ENCODE data around the gene HSDL1.

Gene HSDL1

DNA sequence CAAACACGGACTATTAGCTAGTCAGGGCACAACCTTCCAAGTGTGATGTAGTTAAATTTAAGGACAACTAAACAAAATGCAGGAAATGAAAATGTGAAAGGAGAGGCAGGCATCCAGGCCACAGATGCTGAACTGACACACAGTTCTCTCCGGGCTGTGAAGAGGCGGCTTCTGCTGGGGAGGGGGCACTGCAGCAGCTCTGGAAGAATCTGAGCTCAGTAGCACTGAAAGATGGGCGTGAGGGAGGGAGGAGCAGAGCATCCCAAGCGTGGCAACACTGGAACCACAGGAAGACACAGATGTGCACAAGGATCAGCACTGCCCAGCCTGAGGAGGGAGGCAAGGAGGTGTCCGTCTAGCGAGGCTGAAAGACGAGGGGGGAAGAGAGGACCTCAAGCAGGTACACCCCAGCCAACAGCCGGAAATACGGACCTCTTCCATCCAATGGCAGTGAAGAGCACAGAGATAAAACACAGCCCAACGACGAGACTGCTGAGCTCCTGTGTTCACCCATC lies 39.6 kb downstream of the HSDL1 start:
- no peak for DNase-seq

- no peak for DNase-seq
These were observed 40.7 kb downstream of the HSDL1 start for GRCh38 chr16:84104231-84104630.

- no peak for DNase-seq
These were observed 41.3 kb downstream of the HSDL1 start for GRCh38 chr16:84103678-84104077.

- no peak for DNase-seq
These were observed 46.0 kb downstream of the HSDL1 start for GRCh38 chr16:84098939-84099338.

DNA sequence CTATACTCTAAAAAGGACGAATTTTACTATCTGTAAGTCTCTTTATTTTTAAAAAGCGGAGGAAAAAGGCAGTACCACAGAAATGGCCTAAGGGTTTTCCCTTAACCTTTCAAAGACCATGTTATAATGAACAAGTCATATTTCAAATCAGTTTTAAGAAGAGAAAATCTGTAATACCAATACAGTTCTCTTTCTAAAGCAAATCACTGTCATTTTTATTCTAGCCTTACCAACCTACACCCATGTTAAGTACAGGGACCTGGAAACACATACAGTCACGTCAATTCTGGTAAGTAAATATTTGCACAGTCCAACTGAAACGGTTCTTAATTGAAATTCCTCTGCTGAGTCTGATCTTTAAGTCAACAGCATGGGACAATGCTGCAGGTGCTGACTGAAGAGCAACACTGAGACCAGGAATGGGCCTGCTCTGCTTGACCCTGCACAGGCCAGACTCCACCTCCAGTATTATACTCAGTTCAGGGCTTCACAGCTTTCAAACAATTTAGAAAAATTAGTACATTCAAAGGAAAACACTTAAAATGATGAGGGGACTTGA lies 48.5 kb downstream of the HSDL1 start:
- no peak for DNase-seq

GRCh38 chr16:84095466-84095865 lies 49.5 kb downstream of the HSDL1 start:
- no peak for DNase-seq

DNA sequence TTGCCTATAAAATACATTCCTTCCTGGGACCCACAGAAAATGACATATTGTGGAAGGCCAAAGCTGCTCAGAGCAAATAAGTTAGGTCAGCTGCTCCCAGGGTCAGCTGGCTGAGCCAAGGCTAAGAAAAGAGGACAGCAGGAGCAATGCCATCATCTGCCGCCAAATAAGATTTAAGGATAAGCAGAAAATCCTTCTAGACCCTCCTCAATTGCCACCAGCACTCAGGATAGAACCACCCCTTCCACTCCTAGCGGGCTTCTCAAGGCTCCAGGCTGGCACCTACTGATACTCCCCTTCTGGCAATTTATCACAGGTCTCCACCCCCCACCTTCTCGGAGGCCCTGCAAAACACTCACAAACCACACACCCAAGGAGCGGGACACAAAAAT lies 51.1 kb downstream of the HSDL1 start:
- DNase-seq = no peak

DNA sequence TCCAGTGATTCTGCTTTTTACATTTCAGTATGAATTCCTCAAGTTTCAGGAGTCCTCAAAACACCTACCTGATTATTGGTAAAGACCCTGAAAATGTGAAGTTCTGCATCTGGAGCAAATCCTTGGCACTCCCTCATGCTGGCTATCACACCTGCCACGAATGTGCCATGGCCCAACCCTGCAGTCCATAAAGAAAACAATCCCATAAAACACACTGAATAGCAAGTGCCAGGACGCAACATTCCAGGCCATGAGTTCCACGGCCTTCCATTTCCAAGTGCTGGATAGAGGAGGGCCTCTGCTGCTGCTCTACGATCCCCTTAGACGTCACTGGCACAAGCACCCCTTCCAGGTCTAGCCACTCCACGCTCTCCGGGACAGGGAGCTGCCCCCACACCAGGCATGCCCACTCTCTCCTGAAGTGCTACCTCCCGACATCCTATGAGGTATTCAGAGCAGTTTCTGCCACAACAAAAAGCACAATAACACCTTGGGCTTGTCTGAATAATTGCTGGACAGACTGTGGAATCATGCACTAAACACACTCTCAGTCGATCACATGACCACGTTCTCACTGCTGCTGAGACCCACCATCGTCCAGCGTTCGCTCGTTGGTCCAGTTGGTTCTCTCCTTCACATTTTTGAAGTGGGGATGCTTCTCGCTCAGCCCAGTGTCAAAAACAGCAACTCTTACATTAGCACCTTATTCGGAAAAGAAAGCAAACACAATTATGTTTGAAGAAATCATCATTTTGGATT lies 51.7 kb downstream of the HSDL1 start:
- DNase-seq = no peak

DNA sequence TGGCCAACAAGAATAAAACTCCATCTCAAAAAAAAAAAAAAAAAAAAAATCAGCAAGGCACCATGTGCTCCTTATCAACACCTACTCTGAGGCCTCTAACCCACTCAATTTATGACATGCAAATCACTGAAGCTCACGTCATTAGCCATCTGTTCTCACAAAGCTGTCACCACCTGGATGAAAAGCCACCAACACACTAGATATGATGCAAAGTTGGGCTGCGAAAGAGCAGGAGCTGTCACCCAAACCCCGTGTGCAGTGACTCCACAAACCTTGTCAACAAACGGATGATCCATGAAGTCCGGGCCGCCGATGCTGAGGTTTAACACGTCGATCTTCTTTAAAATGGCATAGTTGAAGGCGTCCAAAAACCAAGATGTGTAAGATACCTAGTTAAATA lies 53.5 kb downstream of the HSDL1 start:
- DNase-seq = peak; percentile 66

- DNase-seq = no peak
These were observed 54.8 kb downstream of the HSDL1 start for GRCh38 chr16:84090211-84090610.

DNA sequence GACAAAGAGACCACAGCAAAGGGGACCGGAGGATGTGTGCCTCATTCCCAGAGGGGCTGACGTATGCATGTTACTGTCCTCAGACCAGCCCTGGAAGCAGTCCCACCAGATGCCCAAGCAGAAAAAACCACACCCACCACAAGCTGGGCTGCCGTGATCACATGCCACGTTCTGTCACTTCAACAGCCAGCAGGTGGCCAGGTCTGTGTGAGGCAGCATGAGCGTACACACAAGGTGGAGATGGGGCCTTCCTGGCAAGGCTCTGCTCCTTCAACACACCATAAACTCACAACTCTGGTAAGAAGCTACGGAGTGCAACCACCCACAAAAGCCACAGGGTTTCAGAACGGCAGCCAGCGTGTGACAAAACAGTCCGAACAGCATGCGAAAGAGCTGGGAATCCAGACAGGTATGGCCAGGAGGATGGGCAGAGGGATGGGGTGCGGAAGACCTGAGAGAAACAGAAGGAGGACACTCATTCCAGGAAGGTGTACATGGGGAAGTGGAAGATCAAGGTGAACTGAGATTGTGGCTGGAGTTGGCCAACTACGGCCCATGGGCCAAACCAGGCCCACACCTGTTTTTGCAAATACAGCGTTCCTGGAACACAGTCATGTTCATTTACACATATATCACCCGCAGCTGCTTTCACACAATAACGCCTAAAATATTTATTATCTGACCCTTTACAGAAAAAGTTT lies 56.1 kb downstream of the HSDL1 start:
- peak; percentile 31 for DNase-seq

- DNase-seq = no peak
These were observed 57.4 kb downstream of the HSDL1 start for GRCh38 chr16:84087466-84088151.

DNA sequence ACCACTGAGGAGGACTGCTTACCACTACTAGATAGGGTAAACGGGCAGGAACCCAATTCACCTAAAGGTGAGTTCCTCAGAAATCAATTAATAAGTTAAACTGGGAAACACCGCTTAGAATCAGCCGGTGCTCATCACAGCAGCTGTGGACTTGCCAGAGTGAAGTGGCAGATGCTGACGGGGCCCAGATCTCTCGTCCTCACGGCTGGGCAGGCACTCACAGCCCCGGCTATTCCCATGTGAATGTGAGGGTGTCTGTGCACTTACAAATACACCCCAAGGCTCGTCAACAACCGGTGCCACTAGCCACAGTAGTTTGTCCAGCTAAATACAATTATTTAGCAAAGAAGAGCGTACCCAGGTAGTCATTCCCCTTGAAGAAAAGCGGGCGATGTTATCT lies 58.0 kb downstream of the HSDL1 start:
- no peak for DNase-seq

DNA sequence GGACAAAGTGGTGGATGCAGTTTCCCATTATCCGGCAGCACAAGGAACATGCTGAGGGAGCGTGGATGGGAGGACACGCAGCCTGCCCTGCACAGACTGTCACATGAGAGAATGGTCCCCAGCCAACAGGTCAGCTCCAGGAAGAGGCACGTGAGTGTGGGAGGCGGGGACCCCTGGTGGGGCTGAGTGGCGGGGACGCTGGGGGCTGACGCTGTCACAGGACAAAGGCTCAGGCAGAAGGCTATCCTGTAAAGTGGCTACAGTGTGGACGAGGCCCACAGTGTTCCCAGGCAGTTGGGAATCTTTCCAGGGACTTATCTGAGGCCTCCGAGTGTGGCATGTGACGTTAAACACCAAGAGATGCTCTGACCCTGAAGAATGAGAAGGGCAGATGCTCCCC lies 58.6 kb downstream of the HSDL1 start:
- DNase-seq = no peak

GRCh38 chr16:84085773-84086172 lies 59.2 kb downstream of the HSDL1 start:
- no peak for DNase-seq

- no peak for DNase-seq
These were observed 59.7 kb downstream of the HSDL1 start for GRCh38 chr16:84085271-84085667.

DNA sequence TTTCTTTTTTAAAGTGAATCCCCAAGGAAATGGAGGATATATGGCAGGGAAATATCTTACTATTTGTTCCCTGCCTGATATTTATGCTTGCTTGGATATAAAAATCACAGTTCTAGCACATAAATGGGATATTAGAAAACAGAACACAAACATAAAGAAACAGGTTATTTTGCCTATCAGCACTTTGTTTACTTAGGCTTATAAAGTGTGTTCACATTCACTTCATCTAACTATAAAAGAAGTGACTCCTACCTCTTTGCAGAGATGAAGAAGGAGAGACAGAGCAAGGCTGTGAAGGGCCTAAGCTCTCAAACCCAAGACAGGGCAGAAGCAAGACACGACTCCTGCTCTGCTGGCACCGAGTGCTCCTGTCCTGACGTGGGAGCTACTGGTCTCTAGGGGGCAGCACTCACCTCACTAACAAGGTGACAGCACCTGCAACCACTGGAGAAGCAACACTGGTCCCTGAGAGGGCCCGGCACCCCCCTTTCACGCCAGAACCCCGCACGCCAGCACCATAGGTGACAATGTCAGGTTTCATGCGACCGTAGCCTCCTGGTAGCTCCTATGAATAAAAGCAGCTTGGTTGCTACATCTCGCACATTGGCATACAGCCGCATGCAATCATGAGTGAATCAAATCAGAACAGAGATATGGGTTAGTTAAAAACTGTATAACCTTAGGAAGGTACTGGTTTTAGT lies 60.3 kb downstream of the HSDL1 start:
- DNase-seq = no peak

DNA sequence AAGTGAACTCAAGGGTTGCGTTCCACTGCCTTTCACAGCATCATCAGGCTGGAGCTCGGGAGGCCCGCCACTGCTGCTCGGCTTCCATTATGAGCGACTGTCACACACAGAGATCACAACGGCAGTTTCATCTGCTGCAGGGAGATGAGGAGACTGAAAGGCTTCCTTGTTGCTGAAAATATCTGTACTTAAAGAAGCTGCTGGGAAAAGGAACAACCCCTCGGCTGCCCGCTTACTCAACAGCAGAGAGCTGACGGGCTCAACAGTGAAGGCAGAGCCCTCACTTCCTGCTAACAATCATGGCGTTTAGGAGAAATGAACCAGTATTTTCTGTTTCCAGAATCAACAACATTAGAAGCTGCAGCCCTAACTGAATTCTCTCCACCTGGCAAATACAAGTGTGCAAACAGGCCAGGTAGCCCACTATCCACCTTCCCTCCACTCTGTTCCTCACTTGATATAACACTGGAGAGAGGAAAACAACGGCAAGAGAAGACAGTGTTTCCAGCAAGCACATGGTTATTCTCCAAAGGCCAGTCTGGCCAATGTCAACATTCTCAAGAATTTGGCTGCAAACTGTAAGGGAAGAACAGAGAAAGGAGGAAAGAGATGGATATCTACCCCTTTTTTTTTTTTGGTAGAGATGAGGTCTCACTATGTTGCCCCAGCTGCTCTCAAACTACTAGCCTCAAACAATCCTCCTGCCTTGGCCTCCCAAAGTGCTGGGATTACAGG lies 62.0 kb downstream of the HSDL1 start:
- no peak for DNase-seq

DNA sequence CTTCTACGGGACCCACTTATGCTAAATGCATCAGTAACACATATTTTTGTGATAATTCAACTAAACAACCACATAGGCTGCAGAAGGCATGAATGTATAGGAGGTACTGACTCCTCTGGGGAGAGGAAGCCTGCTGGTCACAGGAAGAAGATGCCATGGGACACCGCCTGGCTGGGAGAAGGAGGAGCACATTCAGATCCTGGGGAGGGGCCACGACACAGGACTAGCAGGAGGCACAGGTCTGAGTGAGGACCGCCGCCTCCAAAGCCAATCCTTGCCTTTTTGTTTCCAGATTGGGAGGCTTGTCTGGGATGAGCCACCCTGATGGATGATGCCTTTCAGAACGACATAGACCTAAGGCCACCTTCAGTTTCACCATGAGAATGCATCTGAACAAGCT lies 62.9 kb downstream of the HSDL1 start:
- DNase-seq = no peak

GRCh38 chr16:84081446-84081989 lies 63.5 kb downstream of the HSDL1 start:
- no peak for DNase-seq

GRCh38 chr16:84080813-84081212 lies 64.2 kb downstream of the HSDL1 start:
- DNase-seq = no peak

GRCh38 chr16:84080378-84080777 lies 64.6 kb downstream of the HSDL1 start:
- DNase-seq = no peak
